OCI-LY1 (cell line): ENCODE measurements around the gene PALD1.

Source experiments
- CTCF ChIP-seq: fragments of 200-600 bp; sonication (generic), shearing (Covaris generic); IDR thresholded peaks from 2 replicates; pipeline ENCODE4 v1.5.1; 2017; ENCODE audit warnings: mild to moderate bottlenecking, antibody characterized with exemption, low read length, moderate library complexity, mixed read lengths
- EZH2 ChIP-seq: fragments of 200-600 bp; sonication (generic), shearing (Covaris generic); IDR thresholded peaks from 2 replicates; pipeline ENCODE4 v1.8.0; 2017; ENCODE audit warnings: borderline replicate concordance, mixed run types, mild to moderate bottlenecking, antibody characterized with exemption, low read length, moderate library complexity, mixed read lengths

- TF ChIP-seq CTCF (no peak), EZH2 (no peak)
These were observed 108.6 kb downstream of the PALD1 start for GRCh38 chr10:70587045-70587658.
